GM19324 (cell line): ENCODE results near the gene BBOF1.
A peak's percentile ranks its signal among the peaks of the same experiment; 100 is the strongest.
"Not testable (repeated sequence)": the region's sequence is repeated elsewhere in the genome, so short reads cannot be mapped to it uniquely, and the experiment has no call there.

Experiments
- ATAC-seq: cut with Tn5 transposase; IDR thresholded peaks from one replicate; pipeline ENCODE4 v1.9.1; 2021; ENCODE audit warnings: mild to moderate bottlenecking, moderate library complexity; ENCODE audit not compliant: unreplicated experiment, low FRiP score

The BBOF1 gene

GRCh38 chr14:74018586-74019407 is at the start of gene BBOF1, which contains the start of gene ENTPD5:
Gene BBOF1, plus strand, starts transcription at chr14:74019349. Its CDS starts 130 bp downstream, at chr14:74019479.
Gene ENTPD5, minus strand, starts transcription at chr14:74019288. Its CDS starts 31,186 bp downstream, at chr14:73988102.
- ATAC-seq = peak; percentile 95

- no peak for ATAC-seq
Observed at GRCh38 chr14:73973497-73973896, 45.7 kb upstream of the BBOF1 start.

- ATAC-seq = no peak
Observed at GRCh38 chr14:73976125-73976524, 43.0 kb upstream of the BBOF1 start.

GRCh38 chr14:73977896-73978295 is 41.3 kb upstream of the BBOF1 start:
- ATAC-seq = no peak

GRCh38 chr14:73988065-73988464 is 31.1 kb upstream of the BBOF1 start:
- ATAC-seq = no peak

GRCh38 chr14:73988656-73989055 is 30.5 kb upstream of the BBOF1 start:
- not testable (repeated sequence) for ATAC-seq

- no peak for ATAC-seq
Observed at GRCh38 chr14:73991092-73991491, 28.1 kb upstream of the BBOF1 start.

GRCh38 chr14:73994926-73995325 is 24.2 kb upstream of the BBOF1 start:
- not testable (repeated sequence) for ATAC-seq

- no peak for ATAC-seq
Observed at GRCh38 chr14:73995977-73996378, 23.2 kb upstream of the BBOF1 start.

GRCh38 chr14:73996731-73997107 is 22.4 kb upstream of the BBOF1 start:
- no peak for ATAC-seq

GRCh38 chr14:73997108-73997943 is 21.8 kb upstream of the BBOF1 start:
- ATAC-seq = no peak

GRCh38 chr14:73997944-73998447 is 21.2 kb upstream of the BBOF1 start:
- ATAC-seq = no peak

- no peak for ATAC-seq
Observed at GRCh38 chr14:73998726-73999125, 20.4 kb upstream of the BBOF1 start.

- ATAC-seq = not testable (repeated sequence)
Observed at GRCh38 chr14:74005664-74006063, 13.5 kb upstream of the BBOF1 start.

- ATAC-seq = no peak
Observed at GRCh38 chr14:74008843-74009499, 10.2 kb upstream of the BBOF1 start.

GRCh38 chr14:74014299-74014698 is 4.8 kb upstream of the BBOF1 start:
- no peak for ATAC-seq

GRCh38 chr14:74015176-74015575 is 4.0 kb upstream of the BBOF1 start:
- no peak for ATAC-seq

GRCh38 chr14:74015963-74016362 is 3.2 kb upstream of the BBOF1 start:
- no peak for ATAC-seq

- ATAC-seq = no peak
Observed at GRCh38 chr14:74018174-74018585, 969 bp upstream of the BBOF1 start.

- ATAC-seq = no peak
Observed at GRCh38 chr14:74019408-74020137, 424 bp downstream of the BBOF1 start.
